GM21619 (cell line): ENCODE data around the gene PLA2G4C.

Source experiments
- ATAC-seq: cut with Tn5 transposase; IDR thresholded peaks from one replicate; pipeline ENCODE4 v1.9.1; 2021; ENCODE audit not compliant: unreplicated experiment

Gene PLA2G4C

GRCh38 chr19:48000846-48001245 lies 109.8 kb downstream of the PLA2G4C start:
- no peak for ATAC-seq

- ATAC-seq = no peak
Observed at GRCh38 chr19:47998800-47999199, 111.8 kb downstream of the PLA2G4C start.
